Nucleus accumbens (tissue), 56 donors: Measurements from ENCODE around the gene CLCA1.

Experiments
- DNase-seq, 56 donors: peaks; one replicate each; lab custom pipeline; 2025; lab: John Stamatoyannopoulos, UW

Gene CLCA1

GRCh38 chr1:86542631-86543030, 73.9 kb downstream of the CLCA1 start:
- DNase-seq: no peak

GRCh38 chr1:86546787-86547221, 78.1 kb downstream of the CLCA1 start, which contains the start of gene CLCA4:
Gene CLCA4, plus strand, starts transcription at chr1:86547078. Its CDS starts 42 bp downstream, at chr1:86547120.
- DNase-seq: peak in 1 of 56 donors; percentile 13

- no peak for DNase-seq
Observed at GRCh38 chr1:86548839-86549238, 80.1 kb downstream of the CLCA1 start.
